Nephron (organoid): ENCODE data around the gene BCAS4.
"Not testable (repeated sequence)": the region's sequence is repeated elsewhere in the genome, so short reads cannot be mapped to it uniquely, and the experiment has no call there.

Experiments used
- H3K27ac Mint-ChIP-seq, 3 experiments: 2 replicates each; pipeline ENCODE4 v1.8.0; 2020; ENCODE audit warnings: mixed read lengths in 3 of 3, mild to moderate bottlenecking in 2 of 3, moderate library complexity in 1 of 3
- H3K27me3 Mint-ChIP-seq: 2 replicates; pipeline ENCODE4 v1.8.0; 2021; ENCODE audit warnings: low read depth, mild to moderate bottlenecking, moderate library complexity, mixed read lengths
- H3K36me3 Mint-ChIP-seq: 2 replicates; pipeline ENCODE4 v1.8.0; 2020; ENCODE audit warnings: low read depth, mixed read lengths
- H3K4me1 Mint-ChIP-seq: 2 replicates; pipeline ENCODE4 v1.8.0; 2020; ENCODE audit warnings: mixed read lengths
- H3K4me3 Mint-ChIP-seq, 3 experiments: 2 replicates each; pipeline ENCODE4 v1.8.0; 2020; ENCODE audit warnings: mild to moderate bottlenecking in 3 of 3, mixed read lengths in 3 of 3, moderate library complexity in 2 of 3
- H3K9me3 Mint-ChIP-seq: 2 replicates; pipeline ENCODE4 v1.8.0; 2020; ENCODE audit warnings: mixed read lengths
- TF ChIP-seq, protein P1 (sequence below), 3 experiments: fragments of 200-600 bp; sonication (generic); IDR thresholded peaks; one replicate each; pipeline ENCODE4 v1.5.0; 2021; ENCODE audit warnings: antibody characterized with exemption in 3 of 3; ENCODE audit not compliant: unreplicated experiment in 3 of 3

Gene BCAS4

DNA sequence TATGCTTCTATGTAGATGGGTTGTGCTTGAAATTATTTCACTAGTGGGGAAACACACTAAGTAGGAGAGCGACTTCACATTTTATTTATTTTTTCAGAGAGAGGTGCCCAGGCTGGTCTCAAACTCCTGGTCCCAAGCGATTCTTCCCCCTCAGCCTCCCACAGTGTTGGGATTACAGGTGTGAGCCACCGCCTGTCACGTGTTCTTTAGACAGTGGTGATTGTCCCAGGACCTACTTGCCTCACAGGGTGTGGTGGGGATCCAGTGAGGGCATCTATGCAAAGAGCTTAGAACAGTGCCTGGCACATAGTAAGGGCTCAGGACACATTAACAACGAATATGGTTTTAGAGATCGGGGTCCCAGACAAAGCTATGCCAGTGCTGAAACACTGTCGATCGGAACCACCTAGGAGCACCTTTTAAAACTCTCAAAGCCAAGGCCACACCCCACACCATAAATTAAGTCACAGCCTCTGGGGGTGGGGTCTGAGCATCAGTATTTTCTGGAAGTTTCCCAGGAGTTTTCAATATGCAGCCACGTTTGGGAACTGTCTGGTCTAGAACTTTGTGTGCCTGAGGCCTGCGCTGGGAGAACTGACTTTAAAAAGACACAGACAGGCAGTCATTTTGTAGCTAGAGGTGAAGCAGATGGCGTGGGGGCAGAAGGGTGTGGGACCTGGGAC lies 4.8 kb upstream of the BCAS4 start:
- H3K4me1 Mint-ChIP-seq, result peaks cover 37% of the 10 kb centered on the region
- no peaks in the 10 kb centered on the region for H3K36me3 Mint-ChIP-seq
- TF ChIP-seq, protein P1, sequence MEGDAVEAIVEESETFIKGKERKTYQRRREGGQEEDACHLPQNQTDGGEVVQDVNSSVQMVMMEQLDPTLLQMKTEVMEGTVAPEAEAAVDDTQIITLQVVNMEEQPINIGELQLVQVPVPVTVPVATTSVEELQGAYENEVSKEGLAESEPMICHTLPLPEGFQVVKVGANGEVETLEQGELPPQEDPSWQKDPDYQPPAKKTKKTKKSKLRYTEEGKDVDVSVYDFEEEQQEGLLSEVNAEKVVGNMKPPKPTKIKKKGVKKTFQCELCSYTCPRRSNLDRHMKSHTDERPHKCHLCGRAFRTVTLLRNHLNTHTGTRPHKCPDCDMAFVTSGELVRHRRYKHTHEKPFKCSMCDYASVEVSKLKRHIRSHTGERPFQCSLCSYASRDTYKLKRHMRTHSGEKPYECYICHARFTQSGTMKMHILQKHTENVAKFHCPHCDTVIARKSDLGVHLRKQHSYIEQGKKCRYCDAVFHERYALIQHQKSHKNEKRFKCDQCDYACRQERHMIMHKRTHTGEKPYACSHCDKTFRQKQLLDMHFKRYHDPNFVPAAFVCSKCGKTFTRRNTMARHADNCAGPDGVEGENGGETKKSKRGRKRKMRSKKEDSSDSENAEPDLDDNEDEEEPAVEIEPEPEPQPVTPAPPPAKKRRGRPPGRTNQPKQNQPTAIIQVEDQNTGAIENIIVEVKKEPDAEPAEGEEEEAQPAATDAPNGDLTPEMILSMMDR (IDR thresholded peaks at IDR 0.05; ENCODE audit: unreplicated experiment in 3 of 3), result no peak
- H3K9me3 Mint-ChIP-seq, result no peaks in the 10 kb centered on the region
- H3K27me3 Mint-ChIP-seq, result no peaks in the 10 kb centered on the region
- peak overlapping the region; percentile 95 to 97 (median 97) for H3K27ac Mint-ChIP-seq
- no peak overlapping the region for H3K4me3 Mint-ChIP-seq

DNA sequence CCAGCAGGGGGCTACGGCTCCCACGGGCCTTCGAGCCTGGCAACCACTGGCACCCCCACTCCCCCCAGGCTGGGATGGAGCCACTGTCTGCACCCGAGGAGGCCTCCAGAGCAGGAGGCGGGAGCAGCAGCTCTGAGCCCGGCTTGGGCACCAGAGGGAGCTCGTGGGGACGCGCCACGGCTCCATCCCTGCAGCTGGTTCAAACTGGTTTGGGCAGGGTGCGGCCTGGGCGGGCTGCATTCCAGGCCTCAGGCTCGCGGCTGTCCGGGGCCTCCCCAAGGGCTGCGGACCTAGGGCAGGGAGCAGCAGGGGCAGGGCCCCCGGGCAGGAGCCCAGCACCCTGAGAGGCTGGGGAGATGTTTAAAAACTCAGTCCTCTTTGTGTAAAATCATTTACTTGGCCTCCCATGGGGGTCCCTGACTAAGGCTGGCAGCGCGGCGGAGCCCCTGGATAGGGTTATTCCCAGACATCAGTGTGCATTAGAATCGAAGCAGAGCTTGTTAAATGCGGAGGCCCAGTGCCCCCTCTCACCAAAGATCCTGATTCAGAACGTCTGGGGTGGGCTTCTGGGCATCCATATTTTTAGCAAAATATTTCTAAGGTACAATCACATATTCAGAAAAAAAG lies 4.1 kb upstream of the BCAS4 start:
- peaks cover 42% of the 10 kb centered on the region for H3K4me1 Mint-ChIP-seq
- peak overlapping the region; percentile 95 to 97 (median 97) for H3K27ac Mint-ChIP-seq
- H3K9me3 Mint-ChIP-seq, result no peaks in the 10 kb centered on the region
- TF ChIP-seq, protein P1 (IDR thresholded peaks at IDR 0.05; ENCODE audit: unreplicated experiment in 3 of 3), result peak; percentile 78 to 82 (median 82)
- H3K36me3 Mint-ChIP-seq, result no peaks in the 10 kb centered on the region
- peak overlapping the region in 1 of 3 experiments; percentile 46 for H3K4me3 Mint-ChIP-seq
- H3K27me3 Mint-ChIP-seq, result peaks cover 3% of the 10 kb centered on the region

DNA sequence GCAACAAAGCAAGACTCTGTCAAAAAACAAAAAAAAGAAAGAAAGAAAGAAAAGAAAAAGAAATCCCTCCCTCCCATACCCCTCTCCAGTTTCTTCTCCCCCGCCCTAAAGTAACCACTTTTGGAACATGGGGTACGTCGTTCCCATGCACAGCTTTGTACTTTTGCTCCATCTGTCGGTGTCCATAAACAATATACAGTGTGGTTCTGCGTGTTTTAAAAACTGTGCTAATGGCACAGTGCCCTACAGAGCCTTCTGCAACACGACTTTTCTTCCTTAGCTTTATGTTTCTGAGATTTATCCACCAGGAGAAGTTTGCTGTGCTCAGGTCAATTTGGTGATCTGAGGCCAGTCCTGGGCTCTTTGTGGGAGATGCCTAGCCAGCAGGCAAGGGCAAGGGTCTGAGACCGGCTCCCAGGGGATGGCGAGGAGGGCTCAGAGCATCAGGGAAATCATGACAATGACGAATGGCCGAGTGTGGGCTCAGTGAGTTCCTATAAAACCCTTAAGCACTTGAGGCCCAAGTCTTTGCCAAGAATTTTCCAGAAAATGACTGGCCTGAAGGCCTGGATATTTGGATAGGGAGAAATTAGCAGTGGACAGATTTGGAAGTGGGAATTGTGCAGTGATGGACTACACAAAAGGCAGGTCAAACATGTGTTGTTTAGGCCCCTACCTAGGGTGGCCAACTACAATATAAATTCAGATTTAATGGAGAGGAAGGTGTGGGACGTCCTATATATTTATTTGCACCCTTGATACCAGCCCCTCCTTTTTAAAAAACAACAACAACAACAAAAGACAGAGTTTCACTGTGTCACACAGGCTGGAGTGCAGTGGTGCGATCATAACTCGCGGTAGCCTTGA lies 1.9 kb upstream of the BCAS4 start:
- Mint-ChIP-seq H3K27me3 (peaks cover 6% of the 10 kb centered on the region), H3K27ac (peak overlapping the region; percentile 83 to 94 (median 85)), H3K4me1 (peaks cover 40% of the 10 kb centered on the region), H3K9me3 (no peaks in the 10 kb centered on the region), H3K4me3 (peak overlapping the region; percentile 59 to 70 (median 62)), H3K36me3 (no peaks in the 10 kb centered on the region)
- TF ChIP-seq, protein P1 (IDR thresholded peaks at IDR 0.05; ENCODE audit: unreplicated experiment in 3 of 3), result no peak

- Mint-ChIP-seq H3K27ac (peak overlapping the region in 2 of 3 experiments; percentile 44 to 51), H3K4me3 (peak overlapping the region; percentile 54 to 66 (median 62)), H3K4me1 (peaks cover 33% of the 10 kb centered on the region)
- not testable (repeated sequence) for H3K9me3 Mint-ChIP-seq, H3K36me3 Mint-ChIP-seq, H3K27me3 Mint-ChIP-seq
- TF ChIP-seq, protein P1 (IDR thresholded peaks at IDR 0.05; ENCODE audit: unreplicated experiment in 3 of 3), result peak; percentile 15 to 42 (median 22)
Observed at GRCh38 chr20:50793575-50794016, 1.3 kb upstream of the BCAS4 start.

- TF ChIP-seq, protein P1 (IDR thresholded peaks at IDR 0.05; ENCODE audit: unreplicated experiment in 3 of 3), result no peak
- H3K4me1 Mint-ChIP-seq, result peaks cover 29% of the 10 kb centered on the region
- peak overlapping the region; percentile 63 to 77 (median 75) for H3K4me3 Mint-ChIP-seq
- H3K27me3 Mint-ChIP-seq, result peaks cover 6% of the 10 kb centered on the region
- H3K27ac Mint-ChIP-seq, result peak overlapping the region in 1 of 3 experiments; percentile 70
- H3K9me3 Mint-ChIP-seq, result no peaks in the 10 kb centered on the region
- H3K36me3 Mint-ChIP-seq, result no peaks in the 10 kb centered on the region
Observed at GRCh38 chr20:50794181-50794845, 548 bp upstream of the BCAS4 start.
